ENCODE measurements around the gene FILIP1L. TPM values are rescaled to one million over a fixed set of nuclear protein-coding genes. Genes with fewer than 3 reads are reported as not detected.

FILIP1L gene
- total RNA-seq, 3 donors from 2014 or later, result 8.9 to 37.0 (median 17.1) TPM

- Histone ChIP-seq H3K36me3 (ENCODE audit: low read depth) (no peaks in the 10 kb centered on the region), H3K4me1 (ENCODE audit: low read depth) (peaks cover 9% of the 10 kb centered on the region), H3K4me3 (no peak overlapping the region), H3K9me3 (no peaks in the 10 kb centered on the region)
- intact Hi-C loops (cut with DNase I, micrococcal nuclease), result no loop called here
- no peak for TF ChIP-seq CTCF (IDR thresholded peaks at IDR 0.05)
- DNase-seq, result no peak
- ATAC-seq, result no peak
Observed at GRCh38 chr3:100080573-100080972, 33.7 kb downstream of the FILIP1L start.

- no peaks in the 10 kb centered on the region for H3K36me3 ChIP-seq (ENCODE audit: low read depth)
- H3K4me1 ChIP-seq (ENCODE audit: low read depth), result peaks cover 14% of the 10 kb centered on the region
- no peak for TF ChIP-seq CTCF (IDR thresholded peaks at IDR 0.05)
- no peak overlapping the region for H3K4me3 ChIP-seq
- ATAC-seq (no peak), DNase-seq (no peak)
- H3K9me3 ChIP-seq, result no peaks in the 10 kb centered on the region
- intact Hi-C loops (cut with DNase I, micrococcal nuclease), result loop anchor here in 1 of 2 donors (10.0 kb wide), 1 partner anchor 175 kb away; no protein-coding TSS in a partner anchor
Observed at GRCh38 chr3:100079328-100079727, 35.0 kb downstream of the FILIP1L start.

GRCh38 chr3:100076731-100077529, 37.4 kb downstream of the FILIP1L start:
- Histone ChIP-seq H3K36me3 (ENCODE audit: low read depth) (no peaks in the 10 kb centered on the region), H3K4me3 (no peak overlapping the region), H3K4me1 (ENCODE audit: low read depth) (peaks cover 14% of the 10 kb centered on the region), H3K9me3 (no peaks in the 10 kb centered on the region)
- intact Hi-C loops (cut with DNase I, micrococcal nuclease), result loop anchor here in 1 of 2 donors (10.0 kb wide), 1 partner anchor 178 kb away; no protein-coding TSS in a partner anchor
- no peak for TF ChIP-seq CTCF (IDR thresholded peaks at IDR 0.05)
- DNase-seq, result no peak
- peak; percentile 64 for ATAC-seq

GRCh38 chr3:100075851-100076730, 38.2 kb downstream of the FILIP1L start:
- H3K4me3 ChIP-seq, result no peak overlapping the region
- no peak for DNase-seq
- no peak for ATAC-seq
- H3K4me1 ChIP-seq (ENCODE audit: low read depth), result peaks cover 14% of the 10 kb centered on the region
- TF ChIP-seq CTCF (IDR thresholded peaks at IDR 0.05), result no peak
- no peaks in the 10 kb centered on the region for H3K36me3 ChIP-seq (ENCODE audit: low read depth)
- no peaks in the 10 kb centered on the region for H3K9me3 ChIP-seq
- intact Hi-C loops (cut with DNase I, micrococcal nuclease), result loop anchor here in 1 of 2 donors (10.0 kb wide), 1 partner anchor 179 kb away; no protein-coding TSS in a partner anchor

- H3K4me3 ChIP-seq, result no peak overlapping the region
- H3K9me3 ChIP-seq, result no peaks in the 10 kb centered on the region
- H3K36me3 ChIP-seq (ENCODE audit: low read depth), result no peaks in the 10 kb centered on the region
- intact Hi-C loops (cut with DNase I, micrococcal nuclease), result loop anchor here in 1 of 2 donors (10.0 kb wide), 1 partner anchor 180 kb away; no protein-coding TSS in a partner anchor
- no peak for ATAC-seq
- no peak for TF ChIP-seq CTCF (IDR thresholded peaks at IDR 0.05)
- peaks cover 14% of the 10 kb centered on the region for H3K4me1 ChIP-seq (ENCODE audit: low read depth)
- no peak for DNase-seq
Observed at GRCh38 chr3:100075196-100075595, 39.1 kb downstream of the FILIP1L start.
